Prostate gland (tissue), 2 donors: ENCODE results near the gene NAGPA. TPM values are rescaled to one million over a fixed set of nuclear protein-coding genes. Genes with fewer than 3 reads are reported as not detected.
"Not testable (repeated sequence)": the region's sequence is repeated elsewhere in the genome, so short reads cannot be mapped to it uniquely, and the experiment has no call there.

Experiments used
- DNase-seq: peaks from one replicate; pipeline ENCODE4 v3.0.0-alpha.2; 2019; ENCODE audit warnings: low spot score
- H3K27ac ChIP-seq, 2 donors: fragments of 200-600 bp; sonication (generic); 2 replicates each; pipeline ENCODE4 v1.5.1; 2017 to 2019
- H3K27me3 ChIP-seq: fragments of 200-600 bp; sonication (generic); replicated peaks from 2 replicates; pipeline ENCODE4 v1.5.1; 2019; ENCODE audit not compliant: insufficient read depth
- H3K36me3 ChIP-seq, 2 donors: fragments of 200-600 bp; sonication (generic); 1 replicate in 1 of 2; 2 replicates in 1 of 2; pipeline versions ENCODE4 v1.5.1 to v1.8.1; 2017 to 2019
- H3K4me1 ChIP-seq: fragments of 200-600 bp; sonication (generic); replicated peaks from 2 replicates; pipeline ENCODE4 v1.5.1; 2019
- H3K4me3 ChIP-seq, 2 donors: fragments of 200-600 bp; sonication (generic); 2 replicates each; pipeline ENCODE4 v1.5.1; 2017 to 2019
- H3K9me3 ChIP-seq: fragments of 200-600 bp; sonication (generic); 2 replicates; pipeline ENCODE4 v1.5.1; 2017
- CTCF ChIP-seq, 4 experiments: fragments of 200-600 bp in 2 of 4; fragments of 450-650 bp in 2 of 4; sonication (generic) in 2 of 4; IDR thresholded peaks; 1 replicate in 3 of 4; 2 replicates in 1 of 4; pipeline ENCODE4 v1.5.1; 2016 to 2019; ENCODE audit warnings: antibody characterized with exemption in 4 of 4, mild to moderate bottlenecking in 2 of 4, moderate library complexity in 2 of 4
- POLR2A ChIP-seq: fragments of 450-650 bp; IDR thresholded peaks from one replicate; pipeline ENCODE4 v1.6.1; 2016; ENCODE audit warnings: antibody characterized with exemption, mild to moderate bottlenecking
- POLR2AphosphoS5 ChIP-seq: sonication (generic); formaldehyde crosslinking; IDR thresholded peaks from one replicate; pipeline ENCODE4 v1.6.1; 2017; ENCODE audit warnings: antibody characterized with exemption
- WGBS: methylation state at CpG from one replicate; pipeline ENCODE4 v1.1.5; 2018; 5-methylcytosine and 5-hydroxymethylcytosine counted together
- intact Hi-C: fragments of 100-400 bp; cut with DNase I; formaldehyde crosslinking; loops from one replicate; pipeline ENCODE4 v1.14.2; 2022
- total RNA-seq, 2 donors: library from RNA; depleted of rRNA; stranded (reverse); fragments of >200 nt; gene quantifications; one replicate each; pipeline ENCODE4 v1.1.0, GENCODE V29; 2016

The NAGPA gene
- total RNA-seq, 2 donors from 2014 or later: 29.1 to 32.3 TPM

DNA sequence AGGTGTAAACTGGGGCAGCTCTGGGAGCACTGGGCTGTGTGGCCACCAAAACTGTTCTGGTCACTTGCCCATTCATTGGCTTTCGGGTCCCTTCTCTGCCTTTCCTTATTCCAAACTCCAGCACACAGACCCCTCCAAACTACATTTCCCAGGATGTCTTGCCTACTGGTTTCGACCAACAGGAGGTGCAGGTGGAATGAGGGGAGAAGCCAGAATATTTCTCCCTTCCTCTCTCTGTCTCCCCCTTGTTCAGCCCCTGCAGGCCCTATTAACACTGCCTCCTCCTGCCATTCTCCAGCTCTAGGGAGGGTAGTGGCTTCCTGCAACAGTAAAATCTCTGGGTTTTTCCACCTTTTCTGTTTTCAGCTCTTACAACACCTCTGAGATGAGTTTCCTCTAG, 13.2 kb upstream of the NAGPA start:
- H3K4me1 ChIP-seq: no peaks in the 10 kb centered on the region
- DNase-seq: no peak
- no peak overlapping the region for H3K4me3 ChIP-seq
- H3K27ac ChIP-seq: no peak overlapping the region
- no peaks in the 10 kb centered on the region for H3K36me3 ChIP-seq
- WGBS: 83% methylated on average over 2 of the region's 2 CpGs
- no peaks in the 10 kb centered on the region for H3K27me3 ChIP-seq
- intact Hi-C loops: no loop called here
- TF ChIP-seq POLR2AphosphoS5: no peak
- H3K9me3 ChIP-seq: no peaks in the 10 kb centered on the region

DNA sequence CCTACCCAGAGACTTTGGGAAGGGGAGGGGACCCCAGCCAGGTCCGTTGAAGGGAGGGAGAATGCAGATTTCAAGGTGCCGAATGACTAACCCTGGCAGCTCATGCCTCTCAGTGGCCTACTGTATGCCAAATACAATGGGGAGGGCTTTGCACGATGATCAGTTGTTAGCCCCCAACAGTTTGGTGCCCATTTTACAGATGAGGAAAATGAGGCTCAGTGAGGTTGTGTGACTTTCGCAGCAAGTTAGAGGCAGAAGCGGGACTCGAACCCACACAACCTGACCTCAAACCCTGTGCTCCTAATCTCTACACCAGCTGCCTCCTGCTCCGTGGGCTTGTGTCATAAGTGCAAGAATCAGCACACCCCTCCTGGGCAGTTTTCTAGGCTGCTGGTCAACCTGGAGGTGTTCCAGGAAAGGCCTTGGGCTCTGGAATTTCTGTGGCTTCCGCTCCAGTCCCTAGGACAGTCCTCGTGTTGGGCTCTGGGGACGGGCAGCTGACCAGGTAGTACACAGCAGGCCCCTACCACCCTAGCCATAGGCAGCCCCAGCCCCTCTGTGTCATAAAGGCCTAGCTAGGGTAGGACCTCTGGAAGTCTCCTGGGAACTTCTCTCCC, 11.9 kb upstream of the NAGPA start:
- DNase-seq: no peak
- Histone ChIP-seq H3K4me1 (no peaks in the 10 kb centered on the region), H3K9me3 (no peaks in the 10 kb centered on the region), H3K4me3 (no peak overlapping the region), H3K27ac (no peak overlapping the region), H3K27me3 (no peaks in the 10 kb centered on the region), H3K36me3 (no peaks in the 10 kb centered on the region)
- TF ChIP-seq CTCF (IDR thresholded peaks at IDR 0.05): no peak
- TF ChIP-seq POLR2AphosphoS5: no peak
- no peak for TF ChIP-seq POLR2A
- WGBS: 93% methylated on average over 10 of the region's 10 CpGs
- intact Hi-C loops: no loop called here

DNA sequence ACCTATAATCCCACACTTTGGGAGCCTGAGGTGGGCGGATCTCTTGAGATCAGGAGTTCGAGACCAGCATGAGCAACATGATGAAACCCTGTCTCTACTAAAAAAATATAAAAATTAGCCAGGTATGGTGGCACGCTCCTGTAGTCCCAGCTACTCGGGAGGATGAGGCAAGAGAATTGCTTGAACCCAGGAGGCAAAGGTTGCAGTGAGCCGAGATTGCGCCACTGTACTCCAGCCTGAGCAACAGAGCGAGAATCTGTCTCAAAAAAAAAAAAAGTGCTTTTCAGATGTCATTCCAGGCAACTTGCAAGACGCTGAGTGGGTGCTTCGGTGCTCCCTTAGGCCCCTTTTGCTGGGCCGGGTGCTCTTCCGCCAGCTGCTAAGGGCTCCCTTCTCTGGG, 10.8 kb upstream of the NAGPA start:
- H3K9me3 ChIP-seq, H3K27me3 ChIP-seq, H3K27ac ChIP-seq, intact Hi-C loops, H3K4me3 ChIP-seq, H3K36me3 ChIP-seq, H3K4me1 ChIP-seq, DNase-seq: not testable (repeated sequence)
- WGBS: 94% methylated on average over 11 of the region's 11 CpGs

- whole genome bisulfite sequencing: 92% methylated on average over 8 of the region's 8 CpGs
- no peak for TF ChIP-seq CTCF (IDR thresholded peaks at IDR 0.05)
- no peak for TF ChIP-seq POLR2AphosphoS5
- TF ChIP-seq POLR2A: no peak
- H3K36me3 ChIP-seq: no peaks in the 10 kb centered on the region
- no peak overlapping the region for H3K27ac ChIP-seq
- no peak overlapping the region for H3K4me3 ChIP-seq
- H3K9me3 ChIP-seq: no peaks in the 10 kb centered on the region
- DNase-seq: no peak
- H3K4me1 ChIP-seq: no peaks in the 10 kb centered on the region
- intact Hi-C loops: no loop called here
- H3K27me3 ChIP-seq: no peaks in the 10 kb centered on the region
These were observed 10.3 kb upstream of the NAGPA start for GRCh38 chr16:5044011-5044540.

GRCh38 chr16:5042574-5043171, 8.9 kb upstream of the NAGPA start:
- WGBS: 67% methylated on average over 14 of the region's 14 CpGs
- H3K9me3 ChIP-seq: no peaks in the 10 kb centered on the region
- no peaks in the 10 kb centered on the region for H3K36me3 ChIP-seq
- TF ChIP-seq POLR2A: no peak
- TF ChIP-seq POLR2AphosphoS5: no peak
- no peak for TF ChIP-seq CTCF (IDR thresholded peaks at IDR 0.05)
- no peaks in the 10 kb centered on the region for H3K4me1 ChIP-seq
- no peak overlapping the region for H3K27ac ChIP-seq
- H3K4me3 ChIP-seq: no peak overlapping the region
- intact Hi-C loops: no loop called here
- DNase-seq: no peak
- no peaks in the 10 kb centered on the region for H3K27me3 ChIP-seq

GRCh38 chr16:5041600-5042133, 7.9 kb upstream of the NAGPA start:
- TF ChIP-seq CTCF (IDR thresholded peaks at IDR 0.05) (no peak), POLR2A (no peak), POLR2AphosphoS5 (no peak)
- H3K27me3 ChIP-seq: no peaks in the 10 kb centered on the region
- 68% methylated on average over 12 of the region's 12 CpGs for WGBS
- H3K27ac ChIP-seq: no peak overlapping the region
- H3K4me1 ChIP-seq: no peaks in the 10 kb centered on the region
- no peak for DNase-seq
- H3K9me3 ChIP-seq: no peaks in the 10 kb centered on the region
- H3K4me3 ChIP-seq: no peak overlapping the region
- intact Hi-C loops: no loop called here
- no peaks in the 10 kb centered on the region for H3K36me3 ChIP-seq
